GM18511 (cell line): Measurements from ENCODE around the gene FGFRL1.

Experiments used
- ATAC-seq: cut with Tn5 transposase; IDR thresholded peaks from one replicate; pipeline ENCODE4 v1.9.1; 2021; ENCODE audit warnings: mild to moderate bottlenecking, moderate library complexity; ENCODE audit not compliant: unreplicated experiment

FGFRL1 gene, protein sequence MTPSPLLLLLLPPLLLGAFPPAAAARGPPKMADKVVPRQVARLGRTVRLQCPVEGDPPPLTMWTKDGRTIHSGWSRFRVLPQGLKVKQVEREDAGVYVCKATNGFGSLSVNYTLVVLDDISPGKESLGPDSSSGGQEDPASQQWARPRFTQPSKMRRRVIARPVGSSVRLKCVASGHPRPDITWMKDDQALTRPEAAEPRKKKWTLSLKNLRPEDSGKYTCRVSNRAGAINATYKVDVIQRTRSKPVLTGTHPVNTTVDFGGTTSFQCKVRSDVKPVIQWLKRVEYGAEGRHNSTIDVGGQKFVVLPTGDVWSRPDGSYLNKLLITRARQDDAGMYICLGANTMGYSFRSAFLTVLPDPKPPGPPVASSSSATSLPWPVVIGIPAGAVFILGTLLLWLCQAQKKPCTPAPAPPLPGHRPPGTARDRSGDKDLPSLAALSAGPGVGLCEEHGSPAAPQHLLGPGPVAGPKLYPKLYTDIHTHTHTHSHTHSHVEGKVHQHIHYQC

GRCh38 chr4:1011022-1011665 is at the start of gene FGFRL1:
Gene FGFRL1, plus strand, starts transcription at chr4:1011626. Its CDS starts 860 bp downstream, at chr4:1012486.
- peak; percentile 46 for ATAC-seq

DNA sequence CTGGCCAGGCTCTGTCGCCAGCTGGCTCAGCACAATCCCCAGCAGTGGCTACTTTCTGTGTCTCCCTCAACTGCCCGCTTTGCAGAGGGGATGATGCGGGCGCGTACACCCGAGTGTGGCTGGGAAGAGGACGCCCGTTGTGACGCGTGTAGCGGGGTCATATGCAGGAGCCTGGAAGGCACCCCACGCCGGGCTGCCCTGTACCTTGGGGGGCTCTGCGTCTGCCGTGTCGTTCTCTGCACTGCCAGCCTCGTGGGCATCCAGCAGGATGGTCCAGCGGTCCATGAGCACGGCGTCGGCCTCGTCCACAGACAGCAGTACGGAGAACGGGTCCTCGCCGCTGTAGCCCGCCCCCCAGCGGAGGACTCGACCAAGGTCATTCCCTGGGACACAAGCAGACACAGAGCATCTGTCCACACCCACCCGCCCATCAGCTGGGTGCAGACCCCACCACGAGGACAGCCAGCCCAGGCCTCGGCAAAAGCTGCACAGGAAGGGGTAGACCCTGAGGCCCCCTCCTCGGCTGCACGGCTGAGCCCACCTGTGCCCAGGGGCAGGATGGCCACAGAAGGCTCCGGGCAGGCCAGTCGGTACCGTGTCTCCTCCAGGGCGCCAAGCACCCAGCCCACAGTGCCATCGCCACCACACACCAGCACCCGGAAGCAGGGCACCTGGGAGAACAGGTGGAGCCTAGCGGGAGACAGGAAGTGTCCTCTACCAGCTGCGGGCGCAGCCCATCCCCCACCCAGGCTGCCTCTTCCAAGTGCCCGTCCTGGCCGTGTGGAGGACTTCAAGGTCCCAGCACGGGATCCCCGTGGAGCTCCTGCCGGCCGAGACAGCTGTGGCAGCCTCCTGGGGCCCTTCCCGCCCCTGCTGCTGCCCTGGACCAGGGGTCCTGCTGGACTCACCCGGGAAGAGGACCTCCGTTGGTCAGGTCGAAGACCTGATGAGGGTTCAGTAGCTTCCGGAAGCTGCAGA is 48.9 kb upstream of the FGFRL1 start:
- no peak for ATAC-seq

GRCh38 chr4:963276-964225 is 47.9 kb upstream of the FGFRL1 start:
- no peak for ATAC-seq

DNA sequence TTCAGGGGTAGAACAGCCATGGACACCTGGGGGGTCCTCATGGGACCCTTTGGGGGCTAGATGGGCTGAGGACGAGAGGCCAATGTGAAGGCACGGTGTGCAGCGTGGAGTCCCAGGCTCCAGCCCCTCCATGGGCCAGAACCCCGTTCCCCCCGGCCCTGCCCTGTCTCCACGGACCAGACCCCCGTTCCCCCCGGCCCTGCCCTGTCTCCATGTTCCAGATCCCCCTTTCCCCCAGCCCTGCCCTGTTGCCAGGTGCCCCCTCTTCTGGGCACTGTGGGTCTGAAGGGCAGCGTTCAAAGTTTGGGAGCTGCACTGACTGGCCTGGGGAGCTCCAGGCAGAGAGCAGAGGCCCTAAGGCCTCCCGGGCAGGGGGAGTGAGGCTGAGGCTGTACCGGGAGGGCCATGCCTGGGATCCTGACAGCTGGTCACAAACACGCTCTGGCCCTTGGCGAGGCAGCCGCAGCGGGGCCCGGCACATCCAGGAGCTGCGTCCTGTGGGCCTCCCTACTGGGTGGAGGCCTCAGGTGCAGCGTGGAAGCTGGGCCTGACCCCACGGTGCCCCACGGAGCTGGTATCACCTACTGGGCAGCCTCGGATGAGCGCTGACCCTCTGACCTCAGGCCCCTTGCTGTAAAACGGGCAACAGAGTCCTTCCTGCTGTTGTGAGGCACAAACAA is 46.9 kb upstream of the FGFRL1 start:
- no peak for ATAC-seq

- no peak for ATAC-seq
Observed at GRCh38 chr4:965048-965765, 46.2 kb upstream of the FGFRL1 start.

GRCh38 chr4:965766-966134 is 45.7 kb upstream of the FGFRL1 start:
- ATAC-seq: no peak

GRCh38 chr4:966266-967112 is 44.9 kb upstream of the FGFRL1 start:
- no peak for ATAC-seq

- ATAC-seq: no peak
Observed at GRCh38 chr4:967113-968104, 44.0 kb upstream of the FGFRL1 start.

DNA sequence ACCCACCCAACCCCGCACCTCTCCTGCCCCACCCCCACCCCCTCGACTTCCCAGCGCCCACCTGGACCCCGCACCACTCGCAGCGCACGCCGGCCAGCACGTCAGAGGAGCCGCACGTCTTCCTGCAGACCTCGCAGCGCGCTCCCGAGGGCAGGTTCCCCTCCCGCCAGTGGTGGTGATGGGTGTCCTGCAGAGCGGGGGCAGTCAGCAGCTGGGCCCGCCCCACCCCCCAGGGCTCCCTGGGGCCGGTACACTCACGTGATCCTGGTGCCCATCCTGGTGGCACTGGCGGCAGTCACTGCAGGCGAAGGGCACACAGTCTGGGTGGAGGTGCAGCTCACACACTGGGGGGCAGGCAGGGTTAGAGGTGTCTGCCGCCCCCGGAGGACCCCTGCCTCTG is 43.2 kb upstream of the FGFRL1 start:
- no peak for ATAC-seq

DNA sequence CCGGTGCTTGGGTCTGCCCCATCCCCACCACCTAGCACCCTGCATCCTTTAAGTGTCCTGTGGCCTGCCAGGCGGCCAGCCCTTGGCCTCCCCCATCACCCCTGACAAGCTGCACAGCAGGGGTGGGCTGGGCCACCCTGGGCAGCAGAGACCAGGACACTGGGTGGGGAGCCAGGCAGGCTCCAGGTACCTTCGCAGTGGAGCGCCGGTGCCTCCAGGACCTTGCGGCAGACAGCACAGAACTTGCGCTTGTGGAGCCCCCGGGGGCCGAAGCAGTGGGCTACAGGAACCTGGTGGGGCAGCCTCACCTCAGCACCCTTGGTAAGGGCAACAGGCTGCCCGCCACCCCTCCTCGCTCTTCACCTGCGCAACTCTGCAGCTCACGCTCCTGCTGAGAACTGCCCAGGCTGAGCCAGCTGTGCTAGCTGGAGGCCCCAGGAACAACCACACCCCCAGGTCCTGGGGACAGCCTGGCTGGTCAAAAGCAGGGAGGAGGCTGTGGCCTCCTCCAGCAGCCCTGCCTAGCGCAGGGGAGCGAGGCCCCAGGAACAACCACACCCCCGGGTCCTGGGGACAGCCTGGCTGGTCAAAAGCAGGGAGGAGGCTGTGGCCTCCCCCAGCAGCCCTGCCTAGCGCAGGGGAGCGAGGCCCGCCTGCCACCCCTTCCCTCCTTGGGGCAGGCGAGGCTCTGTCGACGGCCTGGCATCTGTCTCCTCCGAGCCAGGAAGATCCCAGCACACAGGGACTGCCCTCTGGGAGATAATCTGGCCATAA is 42.6 kb upstream of the FGFRL1 start:
- ATAC-seq: no peak

DNA sequence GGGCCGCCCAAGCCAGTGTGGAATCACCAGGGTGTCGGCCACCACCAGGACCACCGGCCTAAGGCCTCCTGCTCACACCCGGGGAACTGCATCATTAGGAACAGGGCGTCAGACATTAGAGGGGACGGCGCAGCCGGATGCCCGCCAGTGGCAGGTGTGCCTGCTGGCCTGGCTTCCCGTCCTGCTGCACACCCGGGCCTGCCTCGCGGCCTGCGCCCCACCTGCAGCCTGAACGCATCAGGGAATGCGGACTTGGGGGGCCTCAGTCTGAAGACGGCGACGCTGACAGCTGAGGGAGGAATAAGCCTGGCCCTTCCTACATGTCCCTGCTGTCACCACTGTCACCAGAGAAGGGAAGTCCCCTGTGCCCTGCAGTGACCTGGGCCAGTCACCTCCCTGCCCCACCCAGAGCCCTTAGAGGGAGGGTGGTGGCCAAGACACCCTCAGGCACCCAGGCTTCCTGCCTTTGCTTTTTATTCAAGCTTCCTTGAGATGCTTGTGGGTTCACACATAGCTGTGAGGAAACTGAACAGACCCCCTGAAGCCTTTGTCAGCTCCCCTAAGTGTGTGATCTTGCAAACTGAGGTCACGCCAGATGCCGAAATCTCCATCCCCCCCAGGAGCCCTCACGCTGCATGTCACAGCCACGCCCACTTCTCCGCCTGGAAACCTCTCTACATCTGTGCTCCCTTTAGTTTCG is 41.2 kb upstream of the FGFRL1 start:
- no peak for ATAC-seq

GRCh38 chr4:970854-971520 is 40.4 kb upstream of the FGFRL1 start:
- ATAC-seq: no peak

- no peak for ATAC-seq
Observed at GRCh38 chr4:971666-972500, 39.5 kb upstream of the FGFRL1 start.
